Neuronal stem cell (in vitro differentiated cells): ENCODE measurements around the gene GREB1.

Experiments
- DNase-seq: peaks from one replicate; pipeline ENCODE4 v3.0.0-alpha.2; 2013; ENCODE audit warnings: low spot score
- H2AFZ ChIP-seq: one replicate; pipeline ENCODE4 v1.6.1; 2013; ENCODE audit warnings: mild to moderate bottlenecking, low read length, inconsistent platforms
- H2AK5ac ChIP-seq: 2 replicates; pipeline ENCODE4 v1.6.1; 2013; ENCODE audit warnings: low read depth, mild to moderate bottlenecking, inconsistent platforms, low read length, moderate library complexity, mixed read lengths
- H2BK120ac ChIP-seq: 2 replicates; pipeline ENCODE4 v1.6.1; 2013; ENCODE audit warnings: low read depth, mild to moderate bottlenecking, inconsistent platforms, low read length, moderate library complexity, mixed read lengths
- H2BK12ac ChIP-seq: one replicate; pipeline ENCODE4 v1.6.1; 2013; ENCODE audit warnings: low read length, inconsistent platforms
- H2BK15ac ChIP-seq: 2 replicates; pipeline ENCODE4 v1.6.1; 2013; ENCODE audit warnings: mild to moderate bottlenecking, low read length, inconsistent platforms, mixed read lengths
- H2BK5ac ChIP-seq: one replicate; pipeline ENCODE4 v1.6.1; 2013; ENCODE audit warnings: inconsistent platforms, mild to moderate bottlenecking, low read length, moderate library complexity
- H3K14ac ChIP-seq: one replicate; pipeline ENCODE4 v1.6.1; 2013; ENCODE audit warnings: low read length, inconsistent platforms
- H3K18ac ChIP-seq: 2 replicates; pipeline ENCODE4 v1.6.1; 2013; ENCODE audit warnings: low read length, inconsistent platforms
- H3K23ac ChIP-seq: 2 replicates; pipeline ENCODE4 v1.6.1; 2013; ENCODE audit warnings: low read depth, mild to moderate bottlenecking, mixed read lengths, low read length, inconsistent platforms; ENCODE audit not compliant: poor library complexity
- H3K27ac ChIP-seq: replicated peaks from 3 replicates; pipeline ENCODE4 v1.5.1; 2013; ENCODE audit warnings: low read length, inconsistent platforms
- H3K27me3 ChIP-seq, 3 experiments: 2 replicates each; pipeline ENCODE4 v1.6.1; 2013; ENCODE audit warnings: low read length in 3 of 3, mild to moderate bottlenecking in 2 of 3, inconsistent platforms in 1 of 3, low read depth in 1 of 3, mixed read lengths in 1 of 3, moderate library complexity in 1 of 3; ENCODE audit not compliant: control insufficient read depth in 3 of 3, insufficient read depth in 3 of 3
- H3K36me3 ChIP-seq, 2 donors: replicated peaks in 1 of 2; 2 replicates each; pipeline ENCODE4 v1.6.1; 2013; ENCODE audit warnings: low read length in 2 of 2; ENCODE audit not compliant: control insufficient read depth in 2 of 2, insufficient read depth in 2 of 2
- H3K4ac ChIP-seq: 2 replicates; pipeline ENCODE4 v1.6.1; 2013; ENCODE audit warnings: inconsistent platforms, mild to moderate bottlenecking, low read length, moderate library complexity
- H3K4me1 ChIP-seq, 2 donors: 1 replicate in 1 of 2; 2 replicates in 1 of 2; pipeline ENCODE4 v1.6.1; 2013; ENCODE audit warnings: low read length in 2 of 2, low read depth in 1 of 2; ENCODE audit not compliant: control insufficient read depth in 2 of 2, insufficient read depth in 1 of 2
- H3K4me2 ChIP-seq: one replicate; pipeline ENCODE4 v1.6.1; 2013; ENCODE audit warnings: mild to moderate bottlenecking, low read length, inconsistent platforms; ENCODE audit not compliant: insufficient read depth, poor library complexity, severe bottlenecking
- H3K4me3 ChIP-seq, 2 donors: 2 replicates each; pipeline ENCODE4 v1.5.1; 2013; ENCODE audit warnings: low read length in 2 of 2, mild to moderate bottlenecking in 2 of 2, inconsistent platforms in 1 of 2, moderate library complexity in 1 of 2
- H3K79me1 ChIP-seq: one replicate; pipeline ENCODE4 v1.6.1; 2013; ENCODE audit warnings: low read depth, mild to moderate bottlenecking, inconsistent platforms, low read length, moderate library complexity
- H3K9ac ChIP-seq: one replicate; pipeline ENCODE4 v1.6.1; 2013; ENCODE audit warnings: mild to moderate bottlenecking, low read depth, low read length, inconsistent platforms; ENCODE audit not compliant: poor library complexity
- H3K9me3 ChIP-seq, 2 donors: replicated peaks in 1 of 2; 2 replicates each; pipeline versions ENCODE3 to v1.6.1; 2013; ENCODE audit warnings: low read length in 2 of 2, mild to moderate bottlenecking in 2 of 2, inconsistent platforms in 1 of 2, low read depth in 1 of 2, mixed read lengths in 1 of 2, moderate library complexity in 1 of 2; ENCODE audit not compliant: control insufficient read depth in 2 of 2, insufficient read depth in 1 of 2
- H4K8ac ChIP-seq: one replicate; pipeline ENCODE4 v1.6.1; 2013; ENCODE audit warnings: low read depth, mild to moderate bottlenecking, inconsistent platforms, low read length, moderate library complexity
- H4K91ac ChIP-seq: one replicate; pipeline ENCODE4 v1.6.1; 2013; ENCODE audit warnings: low read length, low read depth, mild to moderate bottlenecking, inconsistent platforms; ENCODE audit not compliant: poor library complexity
- WGBS, 2 donors: extraction: QIAGEN DNeasy Blood & Tissue Kit; methylation state at CpG; one replicate each; pipeline ENCODE4 v1.1.7; 2013; ENCODE audit warnings: missing lambda C conversion rate in 2 of 2, mixed read lengths in 1 of 2; ENCODE audit not compliant: insufficient read length in 2 of 2, insufficient replicate concordance in 1 of 2; ENCODE audit errors: extremely low coverage in 2 of 2; 5-methylcytosine and 5-hydroxymethylcytosine counted together

The GREB1 gene

GRCh38 chr2:11590193-11590592 is 56.3 kb downstream of the GREB1 start:
- no peak for DNase-seq
- H2BK12ac ChIP-seq, result no peak overlapping the region
- no peak overlapping the region for H3K9ac ChIP-seq
- H3K4ac ChIP-seq, result no peak overlapping the region
- no peaks in the 10 kb centered on the region for H3K9me3 ChIP-seq
- H3K27me3 ChIP-seq, result no peaks in the 10 kb centered on the region
- H4K8ac ChIP-seq, result no peak overlapping the region
- H3K14ac ChIP-seq, result no peak overlapping the region
- WGBS, 2 donors, result no CpG with 5 or more reads among the region's 9 CpGs
- H3K23ac ChIP-seq, result peak overlapping the region; percentile 29
- no peak overlapping the region for H2BK120ac ChIP-seq
- H2BK15ac ChIP-seq, result no peak overlapping the region
- H2AFZ ChIP-seq, result no peak overlapping the region
- H3K27ac ChIP-seq, result no peak overlapping the region
- no peak overlapping the region for H2BK5ac ChIP-seq
- peaks cover 25 to 98% of the 10 kb centered on the region in 2 donors for H3K36me3 ChIP-seq
- peaks cover 0 to 8% of the 10 kb centered on the region in 2 donors for H3K4me1 ChIP-seq
- H2AK5ac ChIP-seq, result no peak overlapping the region
- peak overlapping the region; percentile 67 for H3K18ac ChIP-seq
- no peak overlapping the region for H3K4me3 ChIP-seq
- H4K91ac ChIP-seq, result no peak overlapping the region
- no peaks in the 10 kb centered on the region for H3K79me1 ChIP-seq
- no peak overlapping the region for H3K4me2 ChIP-seq

GRCh38 chr2:11591091-11591490 is 57.2 kb downstream of the GREB1 start:
- Histone ChIP-seq H3K4me3 (no peak overlapping the region), H4K8ac (no peak overlapping the region), H3K9ac (no peak overlapping the region), H3K27me3 (no peaks in the 10 kb centered on the region), H3K79me1 (no peaks in the 10 kb centered on the region), H4K91ac (no peak overlapping the region), H3K23ac (no peak overlapping the region), H2BK5ac (no peak overlapping the region), H3K4me2 (no peak overlapping the region), H3K4me1 (peaks cover 0 to 8% of the 10 kb centered on the region in 2 donors), H3K4ac (no peak overlapping the region), H3K18ac (no peak overlapping the region), H3K14ac (no peak overlapping the region), H2BK120ac (no peak overlapping the region), H3K36me3 (peaks cover 25 to 98% of the 10 kb centered on the region in 2 donors), H2AFZ (no peak overlapping the region), H3K9me3 (no peaks in the 10 kb centered on the region), H2AK5ac (no peak overlapping the region), H3K27ac (no peak overlapping the region), H2BK15ac (no peak overlapping the region), H2BK12ac (no peak overlapping the region)
- WGBS, 2 donors, result no CpG with 5 or more reads among the region's 8 CpGs
- DNase-seq, result no peak

- H3K27ac ChIP-seq, result no peak overlapping the region
- no peak overlapping the region for H3K14ac ChIP-seq
- peak overlapping the region; percentile 38 for H3K9ac ChIP-seq
- no peak overlapping the region for H4K91ac ChIP-seq
- H2AFZ ChIP-seq, result no peak overlapping the region
- H3K4me1 ChIP-seq, result peaks cover 0 to 8% of the 10 kb centered on the region in 2 donors
- no peak overlapping the region for H2BK15ac ChIP-seq
- H3K4me3 ChIP-seq, result no peak overlapping the region
- no peak overlapping the region for H3K4me2 ChIP-seq
- peak overlapping the region; percentile 24 for H3K18ac ChIP-seq
- H4K8ac ChIP-seq, result no peak overlapping the region
- no peak overlapping the region for H3K4ac ChIP-seq
- no peak overlapping the region for H2AK5ac ChIP-seq
- whole genome bisulfite sequencing, 2 donors, result no CpG with 5 or more reads among the region's 53 CpGs
- peak overlapping the region; percentile 48 for H2BK5ac ChIP-seq
- H2BK120ac ChIP-seq, result no peak overlapping the region
- H3K23ac ChIP-seq, result peak overlapping the region; percentile 22
- H2BK12ac ChIP-seq, result peak overlapping the region; percentile 92
- H3K9me3 ChIP-seq, result no peaks in the 10 kb centered on the region
- H3K79me1 ChIP-seq, result no peaks in the 10 kb centered on the region
- H3K27me3 ChIP-seq, result no peaks in the 10 kb centered on the region
- peaks cover 26 to 94% of the 10 kb centered on the region in 2 donors for H3K36me3 ChIP-seq
- peak; percentile 37 for DNase-seq
Measured at GRCh38 chr2:11592671-11593574, 59.1 kb downstream of the GREB1 start.

- H3K9ac ChIP-seq, result peak overlapping the region; percentile 66
- H3K4me3 ChIP-seq, result peak overlapping the region in 1 of 2 donors; percentile 52
- no CpG with 5 or more reads among the region's 10 CpGs for WGBS, 2 donors
- no peak overlapping the region for H3K27ac ChIP-seq
- H2BK12ac ChIP-seq, result no peak overlapping the region
- H2AFZ ChIP-seq, result no peak overlapping the region
- no peak for DNase-seq
- H2AK5ac ChIP-seq, result no peak overlapping the region
- H4K91ac ChIP-seq, result no peak overlapping the region
- H3K4me2 ChIP-seq, result no peak overlapping the region
- no peaks in the 10 kb centered on the region for H3K9me3 ChIP-seq
- no peaks in the 10 kb centered on the region for H3K79me1 ChIP-seq
- H3K4me1 ChIP-seq, result peaks cover 0 to 8% of the 10 kb centered on the region in 2 donors
- no peak overlapping the region for H2BK120ac ChIP-seq
- H3K18ac ChIP-seq, result no peak overlapping the region
- peaks cover 34 to 93% of the 10 kb centered on the region in 2 donors for H3K36me3 ChIP-seq
- no peak overlapping the region for H4K8ac ChIP-seq
- H2BK5ac ChIP-seq, result no peak overlapping the region
- no peak overlapping the region for H3K14ac ChIP-seq
- H3K27me3 ChIP-seq, result no peaks in the 10 kb centered on the region
- no peak overlapping the region for H3K4ac ChIP-seq
- no peak overlapping the region for H2BK15ac ChIP-seq
- H3K23ac ChIP-seq, result peak overlapping the region; percentile 59
Measured at GRCh38 chr2:11596801-11597200, 63.0 kb downstream of the GREB1 start.
